Nephron progenitor cell (in vitro differentiated cells): ENCODE measurements around the gene ZSWIM4.

Source experiments
- DNase-seq: peaks from one replicate; pipeline ENCODE4 v3.0.0; 2021
- H3K27ac Mint-ChIP-seq: 2 replicates; pipeline ENCODE4 v1.8.0; 2021; ENCODE audit warnings: mild to moderate bottlenecking, moderate library complexity, mixed read lengths
- H3K27me3 Mint-ChIP-seq: 2 replicates; pipeline ENCODE4 v1.8.0; 2021; ENCODE audit warnings: mild to moderate bottlenecking, low read depth, mixed read lengths; ENCODE audit not compliant: poor library complexity
- H3K36me3 Mint-ChIP-seq: 2 replicates; pipeline ENCODE4 v1.8.0; 2021; ENCODE audit warnings: low read depth, mixed read lengths
- H3K4me1 Mint-ChIP-seq: 2 replicates; pipeline ENCODE4 v1.8.0; 2021; ENCODE audit warnings: mixed read lengths
- H3K4me3 Mint-ChIP-seq: 2 replicates; pipeline ENCODE4 v1.8.0; 2021; ENCODE audit warnings: mild to moderate bottlenecking, moderate library complexity, mixed read lengths
- H3K9me3 Mint-ChIP-seq: 2 replicates; pipeline ENCODE4 v1.8.0; 2021; ENCODE audit warnings: mild to moderate bottlenecking, moderate library complexity, mixed read lengths
- TF ChIP-seq, protein P1 (sequence below): fragments of 200-600 bp; sonication (generic); IDR thresholded peaks from 2 replicates; pipeline ENCODE4 v1.5.0; 2021; ENCODE audit warnings: antibody characterized with exemption

The ZSWIM4 gene

DNA sequence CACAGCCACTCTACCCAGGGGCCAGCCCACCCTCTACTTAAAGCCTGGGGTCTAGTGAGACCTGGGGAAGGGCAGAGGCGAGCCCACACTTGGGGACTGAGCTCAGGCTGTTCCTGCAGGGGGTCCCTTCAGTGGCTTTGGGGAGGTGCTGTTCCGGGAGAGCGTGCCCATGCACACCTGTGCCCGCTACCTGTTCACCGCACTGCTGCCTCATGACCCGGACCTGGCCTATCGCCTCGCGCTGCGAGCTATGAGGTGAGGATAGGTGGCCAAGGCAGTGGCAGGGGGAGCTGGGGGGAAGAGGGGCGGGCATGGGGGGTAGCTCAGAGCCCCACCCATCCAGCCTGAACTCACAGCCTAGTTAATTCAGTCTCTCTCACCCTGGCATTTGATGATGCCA, 24.0 kb downstream of the ZSWIM4 start:
- Mint-ChIP-seq H3K27me3 (no peaks in the 10 kb centered on the region), H3K4me3 (no peak overlapping the region), H3K36me3 (peaks cover 59% of the 10 kb centered on the region), H3K4me1 (peaks cover 15% of the 10 kb centered on the region), H3K27ac (no peak overlapping the region), H3K9me3 (no peaks in the 10 kb centered on the region)
- TF ChIP-seq, protein P1, sequence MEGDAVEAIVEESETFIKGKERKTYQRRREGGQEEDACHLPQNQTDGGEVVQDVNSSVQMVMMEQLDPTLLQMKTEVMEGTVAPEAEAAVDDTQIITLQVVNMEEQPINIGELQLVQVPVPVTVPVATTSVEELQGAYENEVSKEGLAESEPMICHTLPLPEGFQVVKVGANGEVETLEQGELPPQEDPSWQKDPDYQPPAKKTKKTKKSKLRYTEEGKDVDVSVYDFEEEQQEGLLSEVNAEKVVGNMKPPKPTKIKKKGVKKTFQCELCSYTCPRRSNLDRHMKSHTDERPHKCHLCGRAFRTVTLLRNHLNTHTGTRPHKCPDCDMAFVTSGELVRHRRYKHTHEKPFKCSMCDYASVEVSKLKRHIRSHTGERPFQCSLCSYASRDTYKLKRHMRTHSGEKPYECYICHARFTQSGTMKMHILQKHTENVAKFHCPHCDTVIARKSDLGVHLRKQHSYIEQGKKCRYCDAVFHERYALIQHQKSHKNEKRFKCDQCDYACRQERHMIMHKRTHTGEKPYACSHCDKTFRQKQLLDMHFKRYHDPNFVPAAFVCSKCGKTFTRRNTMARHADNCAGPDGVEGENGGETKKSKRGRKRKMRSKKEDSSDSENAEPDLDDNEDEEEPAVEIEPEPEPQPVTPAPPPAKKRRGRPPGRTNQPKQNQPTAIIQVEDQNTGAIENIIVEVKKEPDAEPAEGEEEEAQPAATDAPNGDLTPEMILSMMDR, result no peak
- DNase-seq, result no peak

DNA sequence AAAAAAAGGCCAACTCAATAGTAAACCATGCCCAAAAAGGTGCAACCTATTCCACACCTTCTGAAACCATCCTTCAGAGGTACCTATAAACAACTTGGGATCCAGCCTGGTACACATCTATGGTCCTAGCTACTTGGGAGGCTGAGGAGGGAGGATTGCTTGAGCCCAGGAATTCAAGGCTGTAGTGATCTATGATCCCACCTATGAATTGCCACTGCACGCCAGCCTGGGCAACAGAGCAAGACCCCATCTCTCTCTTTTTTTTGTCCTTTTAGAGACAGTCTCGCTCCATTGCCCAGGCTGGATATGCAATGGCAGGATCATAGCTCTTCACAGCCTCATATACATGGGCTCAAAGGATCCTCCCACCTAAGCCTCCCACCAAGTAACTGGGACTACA, 26.0 kb downstream of the ZSWIM4 start:
- no peak for DNase-seq
- no peak overlapping the region for H3K4me3 Mint-ChIP-seq
- TF ChIP-seq, protein P1, result no peak
- no peaks in the 10 kb centered on the region for H3K9me3 Mint-ChIP-seq
- peaks cover 23% of the 10 kb centered on the region for H3K4me1 Mint-ChIP-seq
- H3K27me3 Mint-ChIP-seq, result peaks cover 4% of the 10 kb centered on the region
- H3K36me3 Mint-ChIP-seq, result peaks cover 53% of the 10 kb centered on the region
- no peak overlapping the region for H3K27ac Mint-ChIP-seq

DNA sequence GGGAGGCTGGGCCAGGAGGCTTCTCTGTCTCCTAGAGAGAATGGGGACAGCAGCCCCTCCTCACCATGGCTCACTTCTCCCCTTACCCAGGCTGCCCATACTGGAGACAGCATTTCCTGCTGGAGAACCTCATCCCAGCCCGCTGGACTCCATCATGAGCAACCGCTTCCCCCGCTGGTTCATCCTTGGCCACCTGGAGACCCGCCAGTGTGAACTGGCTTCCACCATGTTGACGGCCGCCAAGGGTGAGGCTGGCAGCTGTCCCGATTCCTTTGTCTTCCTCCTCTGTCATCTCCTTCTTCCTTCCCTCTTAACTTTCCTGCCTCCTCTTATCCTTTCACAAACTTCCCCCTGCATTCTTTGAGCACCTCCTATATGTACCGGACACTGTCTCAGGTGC, 28.0 kb downstream of the ZSWIM4 start:
- no peak for DNase-seq
- Mint-ChIP-seq H3K27ac (peak overlapping the region; percentile 70), H3K4me3 (no peak overlapping the region), H3K4me1 (peaks cover 29% of the 10 kb centered on the region), H3K9me3 (no peaks in the 10 kb centered on the region), H3K36me3 (peaks cover 55% of the 10 kb centered on the region), H3K27me3 (peaks cover 4% of the 10 kb centered on the region)
- TF ChIP-seq, protein P1, result no peak

DNA sequence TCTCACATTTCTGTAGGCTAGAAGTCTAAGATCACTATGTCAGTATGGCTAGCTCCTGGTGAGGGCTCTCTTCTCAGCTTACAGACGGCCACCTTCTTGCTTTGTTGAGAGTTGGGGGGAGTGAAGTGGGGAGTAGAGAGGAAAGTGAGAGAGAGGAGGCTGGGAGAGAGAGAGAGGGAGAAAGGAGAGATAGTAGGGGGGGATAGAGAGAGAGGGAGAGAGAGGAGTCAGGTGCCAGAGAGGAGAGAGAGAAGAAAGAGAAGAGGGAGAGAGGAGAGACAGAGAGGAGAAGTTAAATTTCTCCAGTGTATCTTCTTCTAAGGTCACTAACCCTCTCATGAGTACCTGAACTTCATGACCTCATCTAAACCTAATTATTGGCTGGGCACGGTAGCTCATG, 28.7 kb downstream of the ZSWIM4 start:
- no peak for DNase-seq
- peak overlapping the region; percentile 61 for H3K27ac Mint-ChIP-seq
- H3K4me3 Mint-ChIP-seq, result no peak overlapping the region
- H3K4me1 Mint-ChIP-seq, result peaks cover 26% of the 10 kb centered on the region
- peaks cover 60% of the 10 kb centered on the region for H3K36me3 Mint-ChIP-seq
- peaks cover 4% of the 10 kb centered on the region for H3K27me3 Mint-ChIP-seq
- TF ChIP-seq, protein P1, result no peak
- H3K9me3 Mint-ChIP-seq, result no peaks in the 10 kb centered on the region

DNA sequence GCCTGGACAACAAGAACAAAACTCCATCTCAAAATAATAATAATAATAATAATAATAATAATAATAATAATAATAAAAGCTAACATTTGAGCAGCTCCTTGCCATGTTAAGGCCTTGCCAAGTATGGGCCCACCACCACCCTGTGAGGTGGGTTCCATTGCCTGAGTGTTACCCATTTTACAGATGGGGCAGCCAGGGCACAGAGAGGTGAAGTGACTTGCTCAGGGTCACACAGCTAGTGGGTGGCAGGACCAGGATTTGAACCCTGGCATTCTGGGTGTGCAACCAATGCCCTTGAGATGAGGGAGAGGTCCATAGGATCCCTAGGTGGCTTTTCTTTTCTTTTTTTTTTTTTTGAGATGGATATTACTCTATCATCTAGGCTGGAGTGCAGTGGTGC, 29.5 kb downstream of the ZSWIM4 start:
- DNase-seq, result no peak
- no peak overlapping the region for H3K4me3 Mint-ChIP-seq
- TF ChIP-seq, protein P1, result no peak
- H3K27ac Mint-ChIP-seq, result no peak overlapping the region
- peaks cover 66% of the 10 kb centered on the region for H3K36me3 Mint-ChIP-seq
- H3K27me3 Mint-ChIP-seq, result peaks cover 4% of the 10 kb centered on the region
- H3K9me3 Mint-ChIP-seq, result no peaks in the 10 kb centered on the region
- H3K4me1 Mint-ChIP-seq, result peaks cover 26% of the 10 kb centered on the region
